WTC11 (cell line): Measurements from ENCODE around the gene SMARCA4. TPM values are rescaled to one million over a fixed set of nuclear protein-coding genes. Genes with fewer than 3 reads are reported as not detected.
"Not testable (repeated sequence)": the region's sequence is repeated elsewhere in the genome, so short reads cannot be mapped to it uniquely, and the experiment has no call there.

Experiments used
- ATAC-seq: fragments of 200-7000 bp; cut with Tn5 transposase; 2 replicates; pipeline ENCODE4 v1.10.0; 2021; ENCODE audit warnings: mild to moderate bottlenecking, moderate library complexity
- CTCF ChIA-PET: fragments of 300-600 bp; sonication (Branson Sonifier 250); formaldehyde crosslinking; loops from one replicate; lab custom pipeline; 2021; ENCODE audit warnings: antibody characterized with exemption; lab: Charles Lee
- POLR2A ChIA-PET: fragments of 350-600 bp; sonication (Branson Sonifier 250); formaldehyde crosslinking; loops from one replicate; lab custom pipeline; 2021; ENCODE audit warnings: antibody characterized with exemption; lab: Charles Lee
- DNase-seq: peaks from one replicate; pipeline ENCODE4 v3.0.0; 2021; ENCODE audit warnings: low spot score
- H3K27ac Mint-ChIP-seq: 2 replicates; pipeline ENCODE4 v1.8.0; 2021; ENCODE audit warnings: mixed read lengths
- H3K27me3 Mint-ChIP-seq: 2 replicates; pipeline ENCODE4 v1.8.0; 2021; ENCODE audit warnings: low read depth, mild to moderate bottlenecking, moderate library complexity, mixed read lengths
- H3K36me3 Mint-ChIP-seq: 2 replicates; pipeline ENCODE4 v1.8.0; 2021; ENCODE audit warnings: mixed read lengths
- H3K4me1 Mint-ChIP-seq: 2 replicates; pipeline ENCODE4 v1.8.0; 2022; ENCODE audit warnings: mixed read lengths
- H3K4me3 Mint-ChIP-seq: 2 replicates; pipeline ENCODE4 v1.8.0; 2021; ENCODE audit warnings: mild to moderate bottlenecking, moderate library complexity, mixed read lengths
- H3K9me3 Mint-ChIP-seq: 2 replicates; pipeline ENCODE4 v1.8.0; 2021; ENCODE audit warnings: mixed read lengths
- FOXP1 ChIP-seq: sonication (generic); formaldehyde crosslinking; IDR thresholded peaks from 2 replicates; pipeline ENCODE4 v1.8.0; 2022; ENCODE audit warnings: missing genetic modification reagents, mild to moderate bottlenecking, moderate library complexity, borderline replicate concordance
- OVOL2 ChIP-seq: fragments of 250-450 bp; sonication (Bioruptor Pico); IDR thresholded peaks from 2 replicates; pipeline ENCODE4 v1.9.0; 2021; ENCODE audit warnings: mild to moderate bottlenecking, borderline replicate concordance
- RELA ChIP-seq: sonication (generic); formaldehyde crosslinking; IDR thresholded peaks from 2 replicates; pipeline ENCODE4 v1.8.1; 2022; ENCODE audit warnings: missing genetic modification reagents, mild to moderate bottlenecking, borderline replicate concordance
- TCF7 ChIP-seq: sonication (generic); formaldehyde crosslinking; IDR thresholded peaks from 2 replicates; pipeline ENCODE4 v1.8.0; 2022; ENCODE audit warnings: mild to moderate bottlenecking, low read depth, missing genetic modification reagents, moderate library complexity
- TEAD1 ChIP-seq: sonication (generic); formaldehyde crosslinking; IDR thresholded peaks from 2 replicates; pipeline ENCODE4 v1.8.0; 2022; ENCODE audit warnings: mild to moderate bottlenecking, missing genetic modification reagents
- ZNF263 ChIP-seq: sonication (generic); formaldehyde crosslinking; IDR thresholded peaks from 2 replicates; pipeline ENCODE4 v1.8.1; 2022; ENCODE audit warnings: low read depth, mild to moderate bottlenecking, moderate library complexity, missing genetic modification reagents
- ZNF317 ChIP-seq: sonication (generic); formaldehyde crosslinking; IDR thresholded peaks from 2 replicates; pipeline ENCODE4 v1.8.1; 2023; ENCODE audit warnings: low read depth, mild to moderate bottlenecking, moderate library complexity, missing genetic modification reagents, borderline replicate concordance
- total RNA-seq: library from RNA; stranded (reverse); gene quantifications from 3 replicates; pipeline ENCODE4 v1.2.3, GENCODE V29; 2021
- TF ChIP-seq, protein P1 (sequence below): fragments of 250-450 bp; sonication (Bioruptor Pico); conservative IDR thresholded peaks from 2 replicates; pipeline ENCODE4 v1.9.0; 2021; ENCODE audit warnings: mild to moderate bottlenecking
- TF ChIP-seq, protein P2 (sequence below): sonication (generic); formaldehyde crosslinking; conservative IDR thresholded peaks from 2 replicates; pipeline ENCODE4 v1.8.1; 2022; ENCODE audit warnings: mild to moderate bottlenecking, missing genetic modification reagents
- TF ChIP-seq, protein P3 (sequence below): sonication (generic); formaldehyde crosslinking; IDR thresholded peaks from 2 replicates; pipeline ENCODE4 v1.8.0; 2022; ENCODE audit warnings: mild to moderate bottlenecking, missing genetic modification reagents
- TF ChIP-seq, protein P4 (sequence below): sonication (generic); formaldehyde crosslinking; IDR thresholded peaks from 2 replicates; pipeline ENCODE4 v1.8.1; 2022; ENCODE audit warnings: low read depth, missing genetic modification reagents, borderline replicate concordance
- TF ChIP-seq, protein P5 (sequence below): fragments of 250-450 bp; sonication (Bioruptor Pico); IDR thresholded peaks from 2 replicates; pipeline ENCODE4 v1.9.0; 2021; ENCODE audit warnings: mild to moderate bottlenecking

SMARCA4 gene
- total RNA-seq, 1 experiment from 2014 or later = 295 TPM

DNA sequence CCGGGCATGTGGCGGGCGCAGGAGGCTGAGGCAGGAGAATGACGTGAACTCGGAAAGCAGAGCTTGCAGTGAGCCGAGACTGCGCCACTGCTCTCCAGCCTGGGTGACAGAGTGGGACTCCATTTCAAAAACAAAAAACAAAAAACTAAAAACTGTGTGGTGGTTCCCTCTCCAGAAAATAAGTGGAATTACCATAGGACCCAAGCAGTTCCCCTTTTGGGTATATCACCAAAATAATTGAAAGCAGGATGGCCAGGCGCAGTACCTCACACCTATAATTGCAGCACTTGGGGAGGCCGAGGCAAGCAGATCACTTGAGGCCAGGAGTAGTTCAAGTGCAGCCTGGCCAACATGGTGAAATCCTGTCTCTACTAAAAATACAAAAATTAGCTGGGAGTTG, 112.7 kb downstream of the SMARCA4 start:
- H3K4me3 Mint-ChIP-seq = no peak overlapping the region
- H3K27ac Mint-ChIP-seq = no peak overlapping the region
- H3K36me3 Mint-ChIP-seq = no peaks in the 10 kb centered on the region
- ChIA-PET POLR2A (no interaction called here), CTCF (no interaction called here)
- TF ChIP-seq, protein P1, sequence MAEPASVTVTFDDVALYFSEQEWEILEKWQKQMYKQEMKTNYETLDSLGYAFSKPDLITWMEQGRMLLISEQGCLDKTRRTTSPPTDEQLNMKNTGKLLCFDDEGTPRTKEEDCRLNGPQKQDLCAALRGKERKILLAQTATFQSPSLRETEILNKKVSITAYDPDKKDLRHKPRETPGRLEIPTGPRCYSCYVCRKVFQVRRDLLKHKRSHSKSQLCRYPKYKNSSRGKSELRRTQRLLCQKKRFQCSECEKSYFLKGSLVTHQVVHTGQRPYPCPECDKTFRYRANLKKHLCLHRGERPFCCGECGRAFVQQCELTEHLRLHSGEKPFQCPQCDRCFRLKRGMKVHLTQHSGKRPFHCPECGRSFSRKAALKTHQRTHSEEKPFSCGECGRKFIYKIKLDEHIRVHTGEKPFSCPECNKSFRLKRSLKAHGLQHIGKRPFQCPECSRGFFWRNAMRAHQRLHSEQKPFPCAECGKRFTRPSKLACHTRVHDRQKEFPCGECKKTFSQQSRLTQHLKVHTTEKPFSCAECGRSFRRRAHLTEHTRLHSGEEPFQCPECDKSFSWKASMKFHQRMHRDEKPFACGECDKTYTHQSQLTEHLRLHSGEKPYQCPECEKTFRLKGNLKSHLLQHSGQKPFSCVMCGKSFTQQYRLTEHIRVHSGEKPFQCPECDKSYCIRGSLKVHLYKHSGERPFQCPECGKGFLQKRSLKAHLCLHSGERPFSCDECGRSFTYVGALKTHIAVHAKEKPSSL (CRISPR knock-in tag) = no peak
- H3K27me3 Mint-ChIP-seq = no peaks in the 10 kb centered on the region; the same call in 1 of the 2 replicates
- ATAC-seq (no peak), DNase-seq (no peak)
- peaks cover 15% of the 10 kb centered on the region for H3K4me1 Mint-ChIP-seq
- no peaks in the 10 kb centered on the region for H3K9me3 Mint-ChIP-seq

DNA sequence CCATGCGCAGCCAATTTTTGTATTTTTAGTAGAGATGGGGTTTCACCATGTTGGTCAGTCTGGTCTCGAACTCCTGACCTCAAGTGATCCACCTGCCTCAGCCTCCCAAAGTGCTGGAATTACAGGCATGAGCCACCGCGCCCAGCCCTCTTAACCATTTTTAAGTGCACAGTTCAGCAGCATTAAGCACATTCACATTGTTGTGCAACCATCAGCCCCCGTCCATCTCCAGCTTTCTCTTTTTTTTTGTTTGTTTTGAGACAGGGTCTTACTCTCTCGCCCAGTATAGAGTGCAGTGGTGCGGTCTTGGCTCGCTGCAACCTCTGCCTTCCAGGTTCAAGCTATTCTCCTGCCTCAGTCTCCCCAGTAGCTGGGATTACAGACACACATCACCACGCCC, 116.0 kb downstream of the SMARCA4 start:
- DNase-seq, H3K9me3 Mint-ChIP-seq, H3K27me3 Mint-ChIP-seq, H3K36me3 Mint-ChIP-seq, H3K4me1 Mint-ChIP-seq, ATAC-seq, H3K4me3 Mint-ChIP-seq, CTCF ChIA-PET, POLR2A ChIA-PET, H3K27ac Mint-ChIP-seq: not testable (repeated sequence)

DNA sequence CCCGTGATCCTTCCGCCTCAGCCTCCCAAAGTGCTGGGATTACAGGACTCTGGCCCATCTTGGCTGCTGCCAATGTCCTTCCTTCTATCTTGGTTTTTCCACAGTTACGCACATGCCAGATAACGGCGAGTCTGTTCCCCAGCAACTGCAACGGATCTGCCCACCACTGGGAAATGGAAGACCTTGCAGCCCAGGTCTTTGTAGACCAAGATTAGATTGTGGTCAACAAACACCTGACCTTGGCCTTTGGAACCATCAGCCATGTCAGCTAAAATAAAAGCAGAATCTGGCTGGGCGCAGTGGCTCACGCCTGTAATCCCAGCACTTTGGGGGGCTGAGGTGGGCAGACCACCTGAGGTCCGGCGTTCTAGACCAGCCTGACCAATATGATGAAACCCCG, 118.1 kb downstream of the SMARCA4 start:
- ChIA-PET POLR2A (interaction anchor here (0.6 kb wide), 1 partner anchor 14 kb away, joined by 4 read pairs; no protein-coding TSS in a partner anchor), CTCF (interaction anchor here (0.7 kb wide), 1 partner anchor 15 kb away, joined by 3 read pairs; no protein-coding TSS in a partner anchor)
- TF ChIP-seq TEAD1 (CRISPR knock-in tag) = no peak
- no peak for TF ChIP-seq RELA (CRISPR knock-in tag)
- TF ChIP-seq, protein P2, sequence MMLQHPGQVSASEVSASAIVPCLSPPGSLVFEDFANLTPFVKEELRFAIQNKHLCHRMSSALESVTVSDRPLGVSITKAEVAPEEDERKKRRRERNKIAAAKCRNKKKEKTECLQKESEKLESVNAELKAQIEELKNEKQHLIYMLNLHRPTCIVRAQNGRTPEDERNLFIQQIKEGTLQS (CRISPR knock-in tag) = no peak
- no peak for TF ChIP-seq ZNF317 (CRISPR knock-in tag)
- TF ChIP-seq FOXP1 (CRISPR knock-in tag) = no peak
- TF ChIP-seq OVOL2 = no peak
- TF ChIP-seq, protein P3, sequence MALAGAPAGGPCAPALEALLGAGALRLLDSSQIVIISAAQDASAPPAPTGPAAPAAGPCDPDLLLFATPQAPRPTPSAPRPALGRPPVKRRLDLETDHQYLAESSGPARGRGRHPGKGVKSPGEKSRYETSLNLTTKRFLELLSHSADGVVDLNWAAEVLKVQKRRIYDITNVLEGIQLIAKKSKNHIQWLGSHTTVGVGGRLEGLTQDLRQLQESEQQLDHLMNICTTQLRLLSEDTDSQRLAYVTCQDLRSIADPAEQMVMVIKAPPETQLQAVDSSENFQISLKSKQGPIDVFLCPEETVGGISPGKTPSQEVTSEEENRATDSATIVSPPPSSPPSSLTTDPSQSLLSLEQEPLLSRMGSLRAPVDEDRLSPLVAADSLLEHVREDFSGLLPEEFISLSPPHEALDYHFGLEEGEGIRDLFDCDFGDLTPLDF (CRISPR knock-in tag) = no peak
- no peak for TF ChIP-seq TCF7 (CRISPR knock-in tag)
- TF ChIP-seq, protein P4, sequence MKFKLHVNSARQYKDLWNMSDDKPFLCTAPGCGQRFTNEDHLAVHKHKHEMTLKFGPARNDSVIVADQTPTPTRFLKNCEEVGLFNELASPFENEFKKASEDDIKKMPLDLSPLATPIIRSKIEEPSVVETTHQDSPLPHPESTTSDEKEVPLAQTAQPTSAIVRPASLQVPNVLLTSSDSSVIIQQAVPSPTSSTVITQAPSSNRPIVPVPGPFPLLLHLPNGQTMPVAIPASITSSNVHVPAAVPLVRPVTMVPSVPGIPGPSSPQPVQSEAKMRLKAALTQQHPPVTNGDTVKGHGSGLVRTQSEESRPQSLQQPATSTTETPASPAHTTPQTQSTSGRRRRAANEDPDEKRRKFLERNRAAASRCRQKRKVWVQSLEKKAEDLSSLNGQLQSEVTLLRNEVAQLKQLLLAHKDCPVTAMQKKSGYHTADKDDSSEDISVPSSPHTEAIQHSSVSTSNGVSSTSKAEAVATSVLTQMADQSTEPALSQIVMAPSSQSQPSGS = no peak
- TF ChIP-seq, protein P5, sequence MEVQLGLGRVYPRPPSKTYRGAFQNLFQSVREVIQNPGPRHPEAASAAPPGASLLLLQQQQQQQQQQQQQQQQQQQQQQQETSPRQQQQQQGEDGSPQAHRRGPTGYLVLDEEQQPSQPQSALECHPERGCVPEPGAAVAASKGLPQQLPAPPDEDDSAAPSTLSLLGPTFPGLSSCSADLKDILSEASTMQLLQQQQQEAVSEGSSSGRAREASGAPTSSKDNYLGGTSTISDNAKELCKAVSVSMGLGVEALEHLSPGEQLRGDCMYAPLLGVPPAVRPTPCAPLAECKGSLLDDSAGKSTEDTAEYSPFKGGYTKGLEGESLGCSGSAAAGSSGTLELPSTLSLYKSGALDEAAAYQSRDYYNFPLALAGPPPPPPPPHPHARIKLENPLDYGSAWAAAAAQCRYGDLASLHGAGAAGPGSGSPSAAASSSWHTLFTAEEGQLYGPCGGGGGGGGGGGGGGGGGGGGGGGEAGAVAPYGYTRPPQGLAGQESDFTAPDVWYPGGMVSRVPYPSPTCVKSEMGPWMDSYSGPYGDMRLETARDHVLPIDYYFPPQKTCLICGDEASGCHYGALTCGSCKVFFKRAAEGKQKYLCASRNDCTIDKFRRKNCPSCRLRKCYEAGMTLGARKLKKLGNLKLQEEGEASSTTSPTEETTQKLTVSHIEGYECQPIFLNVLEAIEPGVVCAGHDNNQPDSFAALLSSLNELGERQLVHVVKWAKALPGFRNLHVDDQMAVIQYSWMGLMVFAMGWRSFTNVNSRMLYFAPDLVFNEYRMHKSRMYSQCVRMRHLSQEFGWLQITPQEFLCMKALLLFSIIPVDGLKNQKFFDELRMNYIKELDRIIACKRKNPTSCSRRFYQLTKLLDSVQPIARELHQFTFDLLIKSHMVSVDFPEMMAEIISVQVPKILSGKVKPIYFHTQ (CRISPR knock-in tag) = no peak
- TF ChIP-seq ZNF263 (CRISPR knock-in tag) = no peak
- Mint-ChIP-seq H3K27me3 (no peaks in the 10 kb centered on the region), H3K4me3 (no peak overlapping the region), H3K27ac (no peak overlapping the region), H3K36me3 (no peaks in the 10 kb centered on the region; the same call in 1 of the 2 replicates), H3K9me3 (no peaks in the 10 kb centered on the region), H3K4me1 (peaks cover 1% of the 10 kb centered on the region)
- DNase-seq (no peak), ATAC-seq (no peak)
